HepG2 (cell line): ENCODE results near the gene HSPB6. TPM values are rescaled to one million over a fixed set of nuclear protein-coding genes. Genes with fewer than 3 reads are reported as not detected.
A peak's percentile ranks its signal among the peaks of the same experiment; 100 is the strongest.

Experiments used
- ETV6 ChIP-seq: sonication (generic); formaldehyde crosslinking; conservative IDR thresholded peaks from 2 replicates; pipeline ENCODE4 v1.4.0; 2020; ENCODE audit warnings: missing genetic modification reagents
- KLF15 ChIP-seq: sonication (generic); formaldehyde crosslinking; IDR thresholded peaks from 2 replicates; pipeline ENCODE4 v1.8.1; 2023; ENCODE audit warnings: borderline replicate concordance, mild to moderate bottlenecking, inconsistent platforms, missing genetic modification reagents, mixed read lengths
- MEF2D ChIP-seq: sonication (generic); formaldehyde crosslinking; IDR thresholded peaks from 2 replicates; pipeline ENCODE4 v1.5.1; 2020; ENCODE audit warnings: mild to moderate bottlenecking, missing genetic modification reagents
- NKX3-1 ChIP-seq: sonication (generic); formaldehyde crosslinking; IDR thresholded peaks from 2 replicates; pipeline ENCODE4 v1.5.0; 2020; ENCODE audit warnings: missing genetic modification reagents
- NPAS2 ChIP-seq: sonication (generic); formaldehyde crosslinking; IDR thresholded peaks from 2 replicates; pipeline ENCODE4 v1.8.0; 2022; ENCODE audit warnings: mild to moderate bottlenecking, missing genetic modification reagents, borderline replicate concordance
- ONECUT2 ChIP-seq: sonication (generic); formaldehyde crosslinking; IDR thresholded peaks from 2 replicates; pipeline ENCODE4 v1.4.0; 2020; ENCODE audit warnings: missing genetic modification reagents
- RARG ChIP-seq: sonication (generic); formaldehyde crosslinking; IDR thresholded peaks from 2 replicates; pipeline ENCODE4 v1.4.0; 2020; ENCODE audit warnings: low read depth, mild to moderate bottlenecking, missing genetic modification reagents
- SNRNP70 ChIP-seq: fragments of 200-400 bp; formaldehyde crosslinking; IDR thresholded peaks from 2 replicates; pipeline ENCODE4 v1.6.1; 2017; ENCODE audit warnings: mild to moderate bottlenecking, low read depth, low read length, moderate library complexity
- TCF7L2 ChIP-seq: IDR thresholded peaks from 2 replicates; pipeline ENCODE4 v1.6.1; 2011; ENCODE audit warnings: mild to moderate bottlenecking, low read depth, low read length, moderate library complexity
- ZMAT3 ChIP-seq: sonication (generic); formaldehyde crosslinking; conservative IDR thresholded peaks from 2 replicates; pipeline ENCODE4 v1.7.0; 2021; ENCODE audit warnings: missing genetic modification reagents
- ZNF3 ChIP-seq: IDR thresholded peaks from 2 replicates; pipeline ENCODE4 v1.7.0; 2017; ENCODE audit warnings: inconsistent platforms
- ZNF446 ChIP-seq: sonication (generic); formaldehyde crosslinking; IDR thresholded peaks from 2 replicates; pipeline ENCODE4 v1.5.0; 2020; ENCODE audit warnings: mild to moderate bottlenecking, missing genetic modification reagents
- ZNF619 ChIP-seq: sonication (generic); formaldehyde crosslinking; IDR thresholded peaks from 2 replicates; pipeline ENCODE4 v1.4.0; 2020; ENCODE audit warnings: mild to moderate bottlenecking, missing genetic modification reagents
- ZNF644 ChIP-seq: IDR thresholded peaks from 2 replicates; pipeline ENCODE4 v1.6.1; 2016; ENCODE audit warnings: low read depth
- ZNF788 ChIP-seq: sonication (generic); formaldehyde crosslinking; IDR thresholded peaks from 2 replicates; pipeline ENCODE4 v1.5.0; 2020; ENCODE audit warnings: mild to moderate bottlenecking, missing genetic modification reagents, borderline replicate concordance
- ZNF891 ChIP-seq: sonication (generic); formaldehyde crosslinking; IDR thresholded peaks from 2 replicates; pipeline ENCODE4 v1.5.0; 2020; ENCODE audit warnings: mild to moderate bottlenecking, missing genetic modification reagents
- polyA plus RNA-seq, 8 experiments: library from polyadenylated mRNA; depleted of rRNA in 3 of 8; stranded (reverse) in 7 of 8; unstranded in 1 of 8; fragments of >200 nt; fragmentation: Illumina TruSeq in 4 of 8; extraction: Trizol in 4 of 8; gene quantifications; 2 replicates each; pipeline versions ENCODE4 v1.2.1 to v1.2.3, GENCODE V29; 2011 to 2016; ENCODE audit warnings: low read depth in 4 of 8, missing spikeins in 1 of 8, mixed read lengths in 1 of 8; ENCODE audit not compliant: insufficient read depth in 1 of 8
- total RNA-seq, 5 experiments: library from RNA; depleted of rRNA; stranded (reverse); fragments of >200 nt; fragmentation: Illumina TruSeq; extraction: Trizol; gene quantifications; 2 replicates each; pipeline ENCODE4 v1.2.3, GENCODE V29; 2016; ENCODE audit warnings: low read depth in 1 of 5
- TF ChIP-seq, protein P1 (sequence below): sonication (generic); formaldehyde crosslinking; IDR thresholded peaks from 2 replicates; pipeline ENCODE4 v1.5.1; 2020; ENCODE audit warnings: missing genetic modification reagents, mild to moderate bottlenecking, borderline replicate concordance
- TF ChIP-seq, protein P2 (sequence below): sonication (generic); formaldehyde crosslinking; IDR thresholded peaks from 2 replicates; pipeline ENCODE4 v1.5.0; 2020; ENCODE audit warnings: missing genetic modification reagents
- TF ChIP-seq, protein P3 (sequence below): IDR thresholded peaks from 2 replicates; pipeline ENCODE4 v1.6.1; 2012; ENCODE audit warnings: low read depth, low read length, improper control_type of control experiment
- TF ChIP-seq, protein P4 (sequence below): sonication (generic); formaldehyde crosslinking; IDR thresholded peaks from 2 replicates; pipeline ENCODE4 v1.5.0; 2020; ENCODE audit warnings: mild to moderate bottlenecking, missing genetic modification reagents
- TF ChIP-seq, protein P5 (sequence below): sonication (generic); formaldehyde crosslinking; IDR thresholded peaks from 2 replicates; pipeline ENCODE4 v1.9.0; 2021; ENCODE audit warnings: missing genetic modification reagents, mild to moderate bottlenecking, borderline replicate concordance

Gene HSPB6
- total and polyA plus RNA-seq, 2 of the 13 experiments (the other 11 are each of a cell fraction or from before 2014, with no cell fraction given): 0.18 TPM; not detected in 1

DNA sequence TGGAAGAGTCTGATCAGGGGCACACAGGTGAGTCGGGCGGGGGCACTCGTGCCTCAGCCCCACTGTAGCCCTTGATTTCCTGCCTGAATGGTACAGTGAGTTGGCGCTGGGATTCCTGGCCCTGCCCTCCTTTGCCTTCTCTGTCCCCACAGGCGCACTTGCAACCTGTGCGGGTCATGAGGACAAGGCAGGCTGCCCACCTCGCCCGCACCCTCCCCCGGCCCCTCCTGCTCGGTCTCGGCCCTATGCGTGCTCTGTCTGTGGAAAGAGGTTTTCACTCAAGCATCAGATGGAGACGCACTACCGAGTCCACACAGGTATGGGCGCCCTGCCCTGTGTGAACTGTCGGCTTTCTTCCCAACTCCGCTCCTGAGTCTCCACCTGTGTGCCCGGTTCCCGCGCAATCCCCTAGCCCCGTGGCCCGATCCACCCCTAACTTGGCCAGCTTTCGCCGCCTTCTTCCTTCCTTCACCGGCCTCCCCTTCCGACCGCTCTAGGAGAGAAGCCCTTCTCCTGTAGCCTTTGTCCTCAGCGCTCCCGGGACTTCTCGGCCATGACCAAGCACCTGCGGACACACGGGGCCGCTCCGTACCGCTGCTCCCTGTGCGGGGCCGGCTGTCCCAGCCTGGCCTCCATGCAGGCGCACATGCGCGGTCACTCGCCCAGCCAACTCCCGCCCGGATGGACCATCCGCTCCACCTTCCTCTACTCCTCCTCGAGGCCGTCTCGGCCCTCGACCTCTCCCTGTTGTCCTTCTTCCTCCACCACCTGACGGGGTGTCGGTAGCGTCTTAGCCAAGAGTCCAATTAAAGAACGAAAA lies 40.6 kb downstream of the HSPB6 start (continued):
- no peak for TF ChIP-seq NPAS2 (CRISPR knock-in tag)
- no peak for TF ChIP-seq ONECUT2 (CRISPR knock-in tag)
- TF ChIP-seq ZNF446 (CRISPR knock-in tag): no peak
- TF ChIP-seq, protein P1, sequence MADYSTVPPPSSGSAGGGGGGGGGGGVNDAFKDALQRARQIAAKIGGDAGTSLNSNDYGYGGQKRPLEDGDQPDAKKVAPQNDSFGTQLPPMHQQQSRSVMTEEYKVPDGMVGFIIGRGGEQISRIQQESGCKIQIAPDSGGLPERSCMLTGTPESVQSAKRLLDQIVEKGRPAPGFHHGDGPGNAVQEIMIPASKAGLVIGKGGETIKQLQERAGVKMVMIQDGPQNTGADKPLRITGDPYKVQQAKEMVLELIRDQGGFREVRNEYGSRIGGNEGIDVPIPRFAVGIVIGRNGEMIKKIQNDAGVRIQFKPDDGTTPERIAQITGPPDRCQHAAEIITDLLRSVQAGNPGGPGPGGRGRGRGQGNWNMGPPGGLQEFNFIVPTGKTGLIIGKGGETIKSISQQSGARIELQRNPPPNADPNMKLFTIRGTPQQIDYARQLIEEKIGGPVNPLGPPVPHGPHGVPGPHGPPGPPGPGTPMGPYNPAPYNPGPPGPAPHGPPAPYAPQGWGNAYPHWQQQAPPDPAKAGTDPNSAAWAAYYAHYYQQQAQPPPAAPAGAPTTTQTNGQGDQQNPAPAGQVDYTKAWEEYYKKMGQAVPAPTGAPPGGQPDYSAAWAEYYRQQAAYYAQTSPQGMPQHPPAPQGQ (CRISPR knock-in tag): peak; percentile 81; the same call in 1 of the 2 replicates
- TF ChIP-seq ZNF644: no peak
- TF ChIP-seq TCF7L2: no peak
- TF ChIP-seq, protein P2, sequence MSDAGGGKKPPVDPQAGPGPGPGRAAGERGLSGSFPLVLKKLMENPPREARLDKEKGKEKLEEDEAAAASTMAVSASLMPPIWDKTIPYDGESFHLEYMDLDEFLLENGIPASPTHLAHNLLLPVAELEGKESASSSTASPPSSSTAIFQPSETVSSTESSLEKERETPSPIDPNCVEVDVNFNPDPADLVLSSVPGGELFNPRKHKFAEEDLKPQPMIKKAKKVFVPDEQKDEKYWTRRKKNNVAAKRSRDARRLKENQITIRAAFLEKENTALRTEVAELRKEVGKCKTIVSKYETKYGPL (CRISPR knock-in tag): no peak
- TF ChIP-seq, protein P3, sequence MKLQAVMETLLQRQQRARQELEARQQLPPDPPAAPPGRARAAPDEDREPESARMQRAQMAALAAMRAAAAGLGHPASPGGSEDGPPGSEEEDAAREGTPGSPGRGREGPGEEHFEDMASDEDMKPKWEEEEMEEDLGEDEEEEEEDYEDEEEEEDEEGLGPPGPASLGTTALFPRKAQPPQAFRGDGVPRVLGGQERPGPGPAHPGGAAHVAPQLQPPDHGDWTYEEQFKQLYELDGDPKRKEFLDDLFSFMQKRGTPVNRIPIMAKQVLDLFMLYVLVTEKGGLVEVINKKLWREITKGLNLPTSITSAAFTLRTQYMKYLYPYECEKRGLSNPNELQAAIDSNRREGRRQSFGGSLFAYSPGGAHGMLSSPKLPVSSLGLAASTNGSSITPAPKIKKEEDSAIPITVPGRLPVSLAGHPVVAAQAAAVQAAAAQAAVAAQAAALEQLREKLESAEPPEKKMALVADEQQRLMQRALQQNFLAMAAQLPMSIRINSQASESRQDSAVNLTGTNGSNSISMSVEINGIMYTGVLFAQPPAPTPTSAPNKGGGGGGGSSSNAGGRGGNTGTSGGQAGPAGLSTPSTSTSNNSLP: no peak
- TF ChIP-seq NKX3-1 (CRISPR knock-in tag): no peak; the same call in none of the 2 replicates
- peak; percentile 64 for TF ChIP-seq MEF2D (CRISPR knock-in tag)
- no peak for TF ChIP-seq ZNF619 (CRISPR knock-in tag)
- no peak for TF ChIP-seq RARG (CRISPR knock-in tag)
- no peak for TF ChIP-seq ZNF3 (CRISPR knock-in tag)
- no peak for TF ChIP-seq ZNF788 (CRISPR knock-in tag)
- no peak for TF ChIP-seq ETV6 (CRISPR knock-in tag)
- TF ChIP-seq ZMAT3 (CRISPR knock-in tag): no peak; the same call in 1 of the 2 replicates
- TF ChIP-seq ZNF891 (CRISPR knock-in tag): no peak; the same call in none of the 2 replicates
- no peak for TF ChIP-seq SNRNP70
- no peak for TF ChIP-seq KLF15 (CRISPR knock-in tag)
- TF ChIP-seq, protein P4, sequence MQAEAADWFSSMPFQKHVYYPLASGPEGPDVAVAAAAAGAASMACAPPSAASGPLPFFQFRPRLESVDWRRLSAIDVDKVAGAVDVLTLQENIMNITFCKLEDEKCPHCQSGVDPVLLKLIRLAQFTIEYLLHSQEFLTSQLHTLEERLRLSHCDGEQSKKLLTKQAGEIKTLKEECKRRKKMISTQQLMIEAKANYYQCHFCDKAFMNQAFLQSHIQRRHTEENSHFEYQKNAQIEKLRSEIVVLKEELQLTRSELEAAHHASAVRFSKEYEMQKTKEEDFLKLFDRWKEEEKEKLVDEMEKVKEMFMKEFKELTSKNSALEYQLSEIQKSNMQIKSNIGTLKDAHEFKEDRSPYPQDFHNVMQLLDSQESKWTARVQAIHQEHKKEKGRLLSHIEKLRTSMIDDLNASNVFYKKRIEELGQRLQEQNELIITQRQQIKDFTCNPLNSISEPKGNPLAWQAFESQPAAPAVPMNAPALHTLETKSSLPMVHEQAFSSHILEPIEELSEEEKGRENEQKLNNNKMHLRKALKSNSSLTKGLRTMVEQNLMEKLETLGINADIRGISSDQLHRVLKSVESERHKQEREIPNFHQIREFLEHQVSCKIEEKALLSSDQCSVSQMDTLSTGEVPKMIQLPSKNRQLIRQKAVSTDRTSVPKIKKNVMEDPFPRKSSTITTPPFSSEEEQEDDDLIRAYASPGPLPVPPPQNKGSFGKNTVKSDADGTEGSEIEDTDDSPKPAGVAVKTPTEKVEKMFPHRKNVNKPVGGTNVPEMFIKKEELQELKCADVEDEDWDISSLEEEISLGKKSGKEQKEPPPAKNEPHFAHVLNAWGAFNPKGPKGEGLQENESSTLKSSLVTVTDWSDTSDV: no peak
- TF ChIP-seq, protein P5, sequence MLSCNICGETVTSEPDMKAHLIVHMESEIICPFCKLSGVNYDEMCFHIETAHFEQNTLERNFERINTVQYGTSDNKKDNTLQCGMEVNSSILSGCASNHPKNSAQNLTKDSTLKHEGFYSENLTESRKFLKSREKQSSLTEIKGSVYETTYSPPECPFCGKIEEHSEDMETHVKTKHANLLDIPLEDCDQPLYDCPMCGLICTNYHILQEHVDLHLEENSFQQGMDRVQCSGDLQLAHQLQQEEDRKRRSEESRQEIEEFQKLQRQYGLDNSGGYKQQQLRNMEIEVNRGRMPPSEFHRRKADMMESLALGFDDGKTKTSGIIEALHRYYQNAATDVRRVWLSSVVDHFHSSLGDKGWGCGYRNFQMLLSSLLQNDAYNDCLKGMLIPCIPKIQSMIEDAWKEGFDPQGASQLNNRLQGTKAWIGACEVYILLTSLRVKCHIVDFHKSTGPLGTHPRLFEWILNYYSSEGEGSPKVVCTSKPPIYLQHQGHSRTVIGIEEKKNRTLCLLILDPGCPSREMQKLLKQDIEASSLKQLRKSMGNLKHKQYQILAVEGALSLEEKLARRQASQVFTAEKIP (CRISPR knock-in tag): no peak
